Spleen (tissue), 11 donors: ENCODE data around the gene ITPR2. TPM values are rescaled to one million over a fixed set of nuclear protein-coding genes. Genes with fewer than 3 reads are reported as not detected.

Source experiments
- DNase-seq: peaks from one replicate; pipeline ENCODE4 v3.0.0-alpha.2; 2020
- H3K27ac ChIP-seq, 8 donors: fragments of 200-600 bp; sonication (generic) in 7 of 8; 1 replicate in 4 of 8; 2 replicates in 4 of 8; pipeline versions ENCODE4 v1.5.0 to v1.8.0; 2016 to 2021; ENCODE audit warnings: inconsistent platforms in 4 of 8, mild to moderate bottlenecking in 4 of 8, moderate library complexity in 1 of 8
- H3K27me3 ChIP-seq, 7 donors: fragments of 200-600 bp; sonication (generic) in 6 of 7; replicated peaks in 1 of 7; 1 replicate in 4 of 7; 2 replicates in 3 of 7; pipeline versions ENCODE4 v1.5.0 to v1.8.0; 2016 to 2021; ENCODE audit warnings: inconsistent platforms in 3 of 7, mild to moderate bottlenecking in 1 of 7
- H3K36me3 ChIP-seq, 6 donors: fragments of 200-600 bp; sonication (generic) in 5 of 6; 1 replicate in 4 of 6; 2 replicates in 2 of 6; pipeline versions ENCODE4 v1.5.0 to v1.8.0; 2016 to 2021; ENCODE audit warnings: inconsistent platforms in 2 of 6
- H3K4me1 ChIP-seq, 6 donors: fragments of 200-600 bp; sonication (generic) in 5 of 6; 1 replicate in 3 of 6; 2 replicates in 3 of 6; pipeline versions ENCODE4 v1.5.0 to v1.8.0; 2016 to 2021; ENCODE audit warnings: inconsistent platforms in 3 of 6
- H3K4me3 ChIP-seq, 8 donors: fragments of 200-600 bp; sonication (generic) in 7 of 8; 1 replicate in 4 of 8; 2 replicates in 4 of 8; pipeline versions ENCODE4 v1.5.0 to v1.8.0; 2016 to 2021; ENCODE audit warnings: inconsistent platforms in 4 of 8, mild to moderate bottlenecking in 4 of 8, moderate library complexity in 2 of 8
- H3K9me3 ChIP-seq, 8 donors: fragments of 200-600 bp; sonication (generic) in 7 of 8; 1 replicate in 4 of 8; 2 replicates in 4 of 8; pipeline versions ENCODE4 v1.5.0 to v1.8.0; 2016 to 2021; ENCODE audit warnings: inconsistent platforms in 4 of 8
- POLR2A ChIP-seq, 3 donors: fragments of 450-650 bp; IDR thresholded peaks; one replicate each; pipeline ENCODE4 v1.5.1; 2017; ENCODE audit warnings: antibody characterized with exemption in 3 of 3, mild to moderate bottlenecking in 1 of 3
- POLR2AphosphoS5 ChIP-seq, 3 donors: sonication (generic); formaldehyde crosslinking; IDR thresholded peaks; one replicate each; pipeline ENCODE4 v1.5.1; 2017; ENCODE audit warnings: antibody characterized with exemption in 3 of 3
- WGBS, 5 donors: extraction: QIAGEN DNeasy Blood & Tissue Kit in 3 of 5; methylation state at CpG; one replicate each; pipeline versions ENCODE4 v1.1.5 to v1.1.7; 2013 to 2018; 5-methylcytosine and 5-hydroxymethylcytosine counted together
- intact Hi-C: fragments of 100-400 bp; cut with DNase I; formaldehyde crosslinking; loops from one replicate; pipeline ENCODE4 v1.15.0; 2023; ENCODE audit warnings: low total_unique reads
- polyA plus RNA-seq, 3 donors: library from polyadenylated mRNA; stranded (reverse); fragments of 200-250 nt; gene quantifications; one replicate each; pipeline ENCODE4 v1.2.1, GENCODE V29; 2013
- total RNA-seq, 7 donors: library from RNA; depleted of rRNA in 3 of 7; stranded (reverse); fragments of >200 nt in 3 of 7; fragmentation: NEBNext Ultra II Directional in 4 of 7; extraction: Animal tissue kit (Norgen Biotek cat#: 25700) in 4 of 7; gene quantifications; one replicate each; pipeline versions ENCODE4 v1.1.0 to v1.2.1, GENCODE V29; 2016 to 2021
- TF ChIP-seq, protein P1 (sequence below), 11 experiments: fragments of 200-600 bp in 7 of 11; fragments of 450-650 bp in 4 of 11; sonication (generic) in 4 of 11; IDR thresholded peaks in 8 of 11; conservative IDR thresholded peaks in 3 of 11; 1 replicate in 7 of 11; 2 replicates in 4 of 11; pipeline versions ENCODE4 v1.4.0 to v1.8.0; 2016 to 2021; ENCODE audit warnings: antibody characterized with exemption in 11 of 11, inconsistent platforms in 4 of 11, mild to moderate bottlenecking in 1 of 11
- donor health status: healthy with polysubstance abuse.
- donor health status: DM: no; HTN: no; CAD: no; lungs with moderate emphysema.
- donor health status: DM: no; HTN: no; CAD: no.
- donor health status: Bipolar disorder and iron deficiency.
- donor health status: healthy.
- donor health status: DM: no; HTN: no; CAD: no.
- donor health status: DM: yes; HTN: yes; CAD: no.

ITPR2 gene
- total and polyA plus RNA-seq, 10 donors: 3.2 to 105 (median 60.4) TPM

DNA sequence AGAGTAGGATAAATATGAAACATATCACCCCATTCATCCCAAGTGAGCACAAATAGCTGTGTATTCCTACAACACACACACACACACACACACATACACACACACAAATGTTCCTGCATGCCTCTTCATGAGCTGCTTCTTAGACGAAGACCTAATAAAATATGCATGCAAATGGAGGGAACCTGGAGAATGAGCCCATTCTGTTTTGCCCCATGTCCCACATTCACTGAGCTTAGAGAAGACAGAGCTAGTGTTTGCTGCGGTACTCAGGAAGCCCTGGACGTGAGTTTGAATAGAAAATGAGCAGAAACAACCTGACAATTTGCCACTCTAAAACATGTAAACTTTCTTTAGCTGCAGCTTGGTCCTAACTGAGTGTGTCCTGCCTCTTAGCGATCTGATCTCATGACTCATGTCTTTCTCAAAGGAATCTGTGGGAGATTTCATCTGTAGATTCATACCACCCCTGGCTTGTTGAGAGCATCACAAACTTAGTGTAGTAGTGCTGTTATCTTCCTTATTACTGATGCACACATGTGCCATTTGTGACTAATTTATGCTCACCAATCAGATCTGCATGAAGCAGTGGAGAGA is 86.8 kb downstream of the ITPR2 start:
- Histone ChIP-seq H3K27me3 (no peaks in the 10 kb centered on the region), H3K36me3 (no peaks in the 10 kb centered on the region), H3K4me3 (no peak overlapping the region), H3K4me1 (peaks cover 0 to 35% (median 21%) of the 10 kb centered on the region in 6 donors), H3K27ac (no peak overlapping the region), H3K9me3 (no peaks in the 10 kb centered on the region)
- DNase-seq: no peak
- 66 to 82% (median 74%) methylated on average over 4 of the region's 4 CpGs for WGBS, 5 donors
- intact Hi-C loops: no loop called here
- TF ChIP-seq POLR2A (IDR thresholded peaks at IDR 0.05): no peak
- TF ChIP-seq, protein P1, sequence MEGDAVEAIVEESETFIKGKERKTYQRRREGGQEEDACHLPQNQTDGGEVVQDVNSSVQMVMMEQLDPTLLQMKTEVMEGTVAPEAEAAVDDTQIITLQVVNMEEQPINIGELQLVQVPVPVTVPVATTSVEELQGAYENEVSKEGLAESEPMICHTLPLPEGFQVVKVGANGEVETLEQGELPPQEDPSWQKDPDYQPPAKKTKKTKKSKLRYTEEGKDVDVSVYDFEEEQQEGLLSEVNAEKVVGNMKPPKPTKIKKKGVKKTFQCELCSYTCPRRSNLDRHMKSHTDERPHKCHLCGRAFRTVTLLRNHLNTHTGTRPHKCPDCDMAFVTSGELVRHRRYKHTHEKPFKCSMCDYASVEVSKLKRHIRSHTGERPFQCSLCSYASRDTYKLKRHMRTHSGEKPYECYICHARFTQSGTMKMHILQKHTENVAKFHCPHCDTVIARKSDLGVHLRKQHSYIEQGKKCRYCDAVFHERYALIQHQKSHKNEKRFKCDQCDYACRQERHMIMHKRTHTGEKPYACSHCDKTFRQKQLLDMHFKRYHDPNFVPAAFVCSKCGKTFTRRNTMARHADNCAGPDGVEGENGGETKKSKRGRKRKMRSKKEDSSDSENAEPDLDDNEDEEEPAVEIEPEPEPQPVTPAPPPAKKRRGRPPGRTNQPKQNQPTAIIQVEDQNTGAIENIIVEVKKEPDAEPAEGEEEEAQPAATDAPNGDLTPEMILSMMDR (IDR thresholded peaks at IDR 0.05 in 8 of 11, conservative IDR thresholded peaks at IDR 0.05 in 3 of 11): no peak
- TF ChIP-seq POLR2AphosphoS5 (IDR thresholded peaks at IDR 0.05): no peak

DNA sequence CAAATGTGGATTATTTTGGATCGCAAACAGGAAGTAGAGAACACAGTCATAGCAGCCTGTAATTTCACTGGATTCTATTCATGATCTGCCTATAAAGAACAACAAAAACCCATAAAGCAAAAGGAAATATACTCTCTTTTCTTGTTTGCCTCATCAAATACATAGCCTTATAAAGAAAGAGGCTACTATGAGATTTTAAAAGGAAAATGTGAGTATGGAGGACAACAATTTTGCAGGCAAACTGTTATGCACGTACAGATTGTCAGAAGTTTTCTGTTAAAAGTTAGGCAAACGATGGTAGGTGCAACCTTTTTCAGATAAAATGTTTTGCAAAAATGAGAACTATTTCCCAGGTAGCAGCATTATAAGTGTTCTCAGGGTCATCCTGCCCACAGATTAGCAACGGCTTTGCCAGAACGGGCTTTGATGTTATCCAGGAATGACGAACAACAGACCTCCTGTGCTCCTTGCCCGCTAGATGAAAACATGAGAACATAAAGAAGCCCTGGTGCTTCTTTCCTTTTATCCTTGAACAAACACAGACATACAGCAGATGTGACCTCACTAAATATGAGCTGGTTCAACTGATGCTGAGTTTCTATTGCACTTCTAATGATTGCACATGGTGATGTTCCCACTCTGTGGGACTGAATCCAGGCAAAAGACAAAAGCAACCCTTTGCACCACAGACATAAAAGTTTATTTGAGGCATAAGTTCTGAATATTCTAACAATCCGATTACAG is 88.1 kb downstream of the ITPR2 start:
- Histone ChIP-seq H3K9me3 (peaks cover 0 to 9% (median under 1%) of the 10 kb centered on the region in 8 donors), H3K27me3 (no peaks in the 10 kb centered on the region), H3K27ac (no peak overlapping the region), H3K4me1 (peaks cover 0 to 21% (median 14%) of the 10 kb centered on the region in 6 donors), H3K4me3 (no peak overlapping the region), H3K36me3 (peaks cover 0 to 3% (median 0%) of the 10 kb centered on the region in 6 donors)
- no peak for DNase-seq
- TF ChIP-seq, protein P1 (IDR thresholded peaks at IDR 0.05 in 8 of 11, conservative IDR thresholded peaks at IDR 0.05 in 3 of 11): no peak
- no peak for TF ChIP-seq POLR2A (IDR thresholded peaks at IDR 0.05)
- no peak for TF ChIP-seq POLR2AphosphoS5 (IDR thresholded peaks at IDR 0.05)
- intact Hi-C loops: no loop called here
- WGBS, 5 donors: 86 to 93% (median 91%) methylated on average over 8 of the region's 8 CpGs

DNA sequence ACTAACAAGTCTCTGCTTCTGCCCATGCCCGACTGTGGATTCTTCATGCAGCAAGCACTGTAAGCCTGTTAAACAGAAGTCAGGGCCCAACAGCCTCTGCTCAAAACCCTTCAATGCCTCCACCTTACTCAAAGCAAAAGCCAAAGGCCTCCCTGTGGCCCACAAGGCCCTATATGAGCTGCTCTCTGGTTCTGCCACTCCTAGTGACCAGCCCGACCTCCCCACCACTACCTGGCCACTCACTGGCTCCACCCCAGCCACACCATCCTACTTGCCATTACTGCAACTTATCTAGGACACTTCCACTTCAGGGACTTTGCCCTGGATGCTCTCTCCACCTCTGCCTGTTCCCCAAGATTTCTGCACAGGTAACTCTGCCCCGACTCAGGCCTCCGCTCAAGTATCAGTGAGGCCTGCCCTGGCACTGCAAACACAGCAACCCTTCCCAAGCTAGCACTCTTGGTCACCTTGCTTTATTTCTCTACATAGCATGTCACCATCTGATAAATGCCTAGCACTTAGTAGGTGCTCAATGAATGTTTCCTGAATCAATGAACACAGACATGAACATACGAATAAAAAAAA is 88.9 kb downstream of the ITPR2 start:
- no peak overlapping the region for H3K27ac ChIP-seq
- intact Hi-C loops: no loop called here
- no peaks in the 10 kb centered on the region for H3K27me3 ChIP-seq
- peaks cover 0 to 16% (median 7%) of the 10 kb centered on the region in 8 donors for H3K9me3 ChIP-seq
- peaks cover 0 to 14% (median 8%) of the 10 kb centered on the region in 6 donors for H3K4me1 ChIP-seq
- TF ChIP-seq, protein P1 (IDR thresholded peaks at IDR 0.05 in 8 of 11, conservative IDR thresholded peaks at IDR 0.05 in 3 of 11): no peak
- TF ChIP-seq POLR2A (IDR thresholded peaks at IDR 0.05) (no peak), POLR2AphosphoS5 (IDR thresholded peaks at IDR 0.05) (no peak)
- no peak overlapping the region for H3K4me3 ChIP-seq
- peaks cover 0 to 3% (median 0%) of the 10 kb centered on the region in 6 donors for H3K36me3 ChIP-seq
- DNase-seq: no peak
- WGBS, 5 donors: 85 to 97% (median 96%) methylated on average over 5 of the region's 5 CpGs
